HG03103 (cell line): Measurements from ENCODE around the gene FCN3.
"Not testable (repeated sequence)": the region's sequence is repeated elsewhere in the genome, so short reads cannot be mapped to it uniquely, and the experiment has no call there.

Experiments used
- ATAC-seq: cut with Tn5 transposase; IDR thresholded peaks from one replicate; pipeline ENCODE4 v1.9.1; 2021; ENCODE audit warnings: low read depth; ENCODE audit not compliant: unreplicated experiment

The FCN3 gene

DNA sequence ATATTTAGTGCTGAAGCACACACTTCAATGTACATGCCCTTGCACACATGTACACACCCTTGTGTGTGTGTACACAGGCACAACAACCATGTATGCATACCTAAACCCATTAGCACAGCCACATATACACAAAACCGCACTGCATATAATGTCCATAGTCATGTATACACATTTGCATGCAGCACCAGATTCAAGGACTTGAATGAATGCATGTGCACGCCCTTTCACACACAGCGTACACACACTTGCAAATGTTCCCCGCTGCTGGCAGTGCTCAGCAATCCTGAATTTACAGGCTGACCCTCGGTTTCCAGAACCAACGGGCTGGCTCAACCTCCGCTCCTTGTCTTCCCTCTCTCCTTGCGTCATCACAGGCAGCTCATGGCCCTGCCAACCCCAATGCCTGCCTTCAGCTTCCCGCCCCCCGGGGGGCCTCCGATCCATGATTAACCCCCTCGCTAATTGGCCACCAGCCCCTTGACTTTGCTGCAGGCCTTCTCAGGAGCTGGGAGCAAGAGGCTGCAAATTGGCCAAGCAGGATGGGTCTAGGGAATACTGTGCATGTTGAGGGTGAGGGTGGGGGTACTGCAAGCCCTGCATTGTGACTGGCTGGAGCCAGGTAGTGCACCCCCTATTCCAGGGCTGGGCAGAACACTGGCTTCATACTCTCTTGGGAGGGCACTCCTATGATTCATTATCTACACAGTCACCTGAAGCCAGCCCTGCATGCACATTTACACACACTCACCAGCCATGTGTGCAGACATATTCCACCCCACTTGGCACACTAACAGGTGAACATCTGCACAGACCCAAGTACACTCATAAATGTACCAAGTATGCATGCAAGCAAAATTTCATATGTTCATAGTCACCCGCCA is 25.7 kb upstream of the FCN3 start:
- no peak for ATAC-seq

DNA sequence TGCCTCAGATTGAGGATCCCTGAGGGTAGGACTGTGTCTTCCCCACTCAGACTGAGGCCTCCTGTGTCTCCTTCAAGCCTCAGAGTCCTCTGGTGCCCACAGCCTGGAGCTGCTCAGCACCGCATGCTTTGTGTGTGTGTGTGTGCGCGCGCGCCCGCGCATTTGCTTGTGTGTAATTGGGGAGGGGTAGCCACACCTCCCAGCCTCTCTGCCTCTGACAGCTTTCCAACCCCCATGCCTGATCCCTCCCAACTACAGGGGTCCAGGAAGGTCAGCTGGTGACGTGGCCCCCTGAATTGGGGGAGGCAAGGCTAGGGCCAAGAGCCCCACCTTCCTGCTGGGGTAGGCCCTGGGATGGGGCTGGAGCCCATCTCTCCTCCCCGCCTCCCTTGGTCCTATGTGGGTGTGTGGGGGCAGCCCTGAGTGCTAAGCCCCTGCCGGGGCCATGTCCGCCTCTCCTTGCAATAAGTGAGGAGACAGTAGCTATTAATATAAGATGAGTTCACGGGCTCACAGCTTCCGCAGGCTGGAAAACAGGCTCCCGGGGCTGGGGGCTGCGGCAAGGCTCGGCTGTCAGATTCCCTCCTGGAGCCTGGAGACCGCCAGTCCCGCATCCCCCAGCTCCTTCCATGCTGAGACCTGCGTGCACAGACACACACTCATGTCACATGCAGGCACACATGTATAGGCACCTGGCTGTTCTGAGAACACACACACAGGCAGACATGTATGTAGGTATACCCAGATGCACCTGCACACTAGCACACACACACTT is 24.8 kb upstream of the FCN3 start:
- ATAC-seq: no peak

DNA sequence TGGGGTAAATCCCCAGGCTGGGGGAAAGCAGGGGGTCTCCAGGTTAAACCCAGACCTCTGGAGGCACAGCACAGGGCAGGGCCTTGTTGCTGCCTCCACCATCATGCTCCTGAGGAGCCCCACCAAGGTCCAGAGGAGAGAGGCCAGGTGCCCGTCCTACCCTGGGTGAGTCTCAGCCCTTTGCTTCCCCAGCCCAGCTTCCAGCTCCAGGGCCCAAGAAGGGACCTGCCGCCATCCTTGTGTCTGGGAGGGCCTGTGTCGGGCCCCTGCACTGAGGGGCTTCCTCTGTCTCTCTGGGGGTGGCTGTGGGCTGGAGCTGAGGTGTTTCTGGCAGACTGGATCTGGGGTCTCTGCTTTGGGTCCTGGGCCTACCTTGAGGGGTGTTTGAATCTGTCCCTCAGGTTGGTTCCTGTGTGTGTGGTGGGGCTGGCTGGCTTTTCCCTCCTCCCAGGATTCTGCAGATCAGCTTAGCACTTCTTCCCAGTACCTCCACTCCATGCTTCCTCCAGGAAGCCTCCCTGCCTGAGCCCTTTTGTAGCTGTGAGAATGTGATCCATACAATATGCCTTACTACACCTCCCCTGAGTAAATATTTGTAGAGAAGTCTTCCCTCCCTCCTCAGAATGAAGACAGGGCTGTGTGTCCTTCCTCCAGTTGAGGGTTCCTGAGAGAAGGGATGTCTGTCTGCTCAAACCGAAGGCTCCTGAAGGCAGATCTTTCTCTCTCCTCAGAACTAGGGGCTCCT is 24.0 kb upstream of the FCN3 start:
- no peak for ATAC-seq

GRCh38 chr1:27397749-27398148 is 23.1 kb upstream of the FCN3 start:
- no peak for ATAC-seq

GRCh38 chr1:27397110-27397509 is 22.5 kb upstream of the FCN3 start:
- ATAC-seq: no peak

- no peak for ATAC-seq
Observed at GRCh38 chr1:27395441-27396195, 21.0 kb upstream of the FCN3 start.

GRCh38 chr1:27394925-27395324 is 20.3 kb upstream of the FCN3 start:
- no peak for ATAC-seq

- ATAC-seq: no peak
Observed at GRCh38 chr1:27394282-27394658, 19.6 kb upstream of the FCN3 start.

GRCh38 chr1:27393641-27394281 is 19.1 kb upstream of the FCN3 start:
- no peak for ATAC-seq

DNA sequence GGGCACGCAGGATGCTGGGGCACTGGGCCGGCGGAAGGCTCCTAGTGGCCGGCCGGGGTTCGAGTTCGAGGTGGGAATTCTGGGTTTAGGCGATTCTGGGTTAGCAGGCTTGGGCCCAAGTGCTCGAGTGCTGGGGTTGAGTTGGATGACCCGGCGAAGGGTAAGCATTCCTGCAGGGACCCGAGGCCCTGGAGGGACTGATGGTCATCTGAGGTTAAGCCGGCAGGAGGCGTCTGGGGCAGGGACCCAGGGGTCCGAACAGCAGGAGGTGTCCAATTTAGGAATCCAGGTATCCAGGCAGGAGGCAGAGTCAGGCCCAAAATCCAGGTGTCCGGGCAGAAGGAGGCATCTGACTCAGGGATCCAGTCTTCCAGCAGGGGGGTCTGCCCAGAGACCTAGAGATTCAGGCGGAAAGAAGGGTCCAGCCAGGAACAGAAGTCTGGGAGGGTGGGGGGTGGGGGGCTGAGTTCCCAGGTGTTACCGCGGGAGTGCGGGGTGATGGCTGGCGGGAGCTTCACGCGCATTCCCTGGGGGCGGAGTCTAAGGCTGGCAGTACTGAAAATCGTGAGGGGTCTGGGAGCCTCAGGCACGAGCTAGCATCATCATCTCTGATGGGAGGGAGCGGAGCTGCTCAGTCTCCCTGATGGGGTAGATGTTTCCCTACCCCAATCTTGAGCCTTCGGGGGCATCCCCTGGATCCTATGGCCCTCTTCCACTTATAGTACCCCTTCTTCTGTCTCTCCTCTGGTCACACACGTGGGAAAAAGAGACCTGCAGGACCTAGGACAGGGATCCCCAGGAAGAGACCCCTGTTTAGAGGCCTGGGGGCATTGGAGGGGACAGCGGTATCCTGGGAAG is 18.4 kb upstream of the FCN3 start:
- no peak for ATAC-seq

DNA sequence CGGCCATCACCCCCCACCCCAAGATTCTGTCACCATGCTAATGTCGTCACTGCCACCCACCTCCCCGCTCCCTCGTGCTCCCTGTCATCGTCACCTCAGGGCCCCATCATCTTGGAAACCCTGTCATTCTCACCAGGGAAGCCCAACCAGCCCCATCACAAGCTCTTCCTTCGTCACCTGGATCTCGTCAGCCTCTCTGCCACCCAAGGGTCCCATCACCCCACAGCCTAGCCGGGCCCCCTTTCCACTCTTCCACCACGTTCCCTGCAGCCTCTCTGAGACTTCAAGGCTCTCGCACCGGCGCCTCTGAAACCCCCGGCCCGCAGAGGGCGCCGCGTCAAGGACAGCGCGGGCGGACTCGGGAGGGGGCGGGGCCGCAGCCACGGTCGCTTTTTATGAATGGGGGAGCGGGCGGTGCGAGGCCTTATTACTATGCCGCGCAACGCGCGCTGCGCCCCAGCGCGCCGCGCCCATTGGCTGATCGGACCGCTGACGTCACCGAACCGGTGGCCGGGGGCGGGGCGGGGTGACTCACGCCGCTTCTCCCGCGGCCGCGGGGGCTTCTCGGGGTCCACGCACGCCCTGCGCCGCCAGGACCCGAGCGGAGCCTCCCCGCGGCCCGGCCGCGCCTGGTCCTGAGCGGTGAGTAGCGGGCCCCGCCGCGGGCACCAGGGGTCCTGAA is 17.6 kb upstream of the FCN3 start, which contains the start of gene GPR3:
GPR3 (plus strand) TSS at position 527 of the 682 bp plus-strand sequence. CDS start 1,177 bp downstream, outside the sequence.
- peak; percentile 62 for ATAC-seq

DNA sequence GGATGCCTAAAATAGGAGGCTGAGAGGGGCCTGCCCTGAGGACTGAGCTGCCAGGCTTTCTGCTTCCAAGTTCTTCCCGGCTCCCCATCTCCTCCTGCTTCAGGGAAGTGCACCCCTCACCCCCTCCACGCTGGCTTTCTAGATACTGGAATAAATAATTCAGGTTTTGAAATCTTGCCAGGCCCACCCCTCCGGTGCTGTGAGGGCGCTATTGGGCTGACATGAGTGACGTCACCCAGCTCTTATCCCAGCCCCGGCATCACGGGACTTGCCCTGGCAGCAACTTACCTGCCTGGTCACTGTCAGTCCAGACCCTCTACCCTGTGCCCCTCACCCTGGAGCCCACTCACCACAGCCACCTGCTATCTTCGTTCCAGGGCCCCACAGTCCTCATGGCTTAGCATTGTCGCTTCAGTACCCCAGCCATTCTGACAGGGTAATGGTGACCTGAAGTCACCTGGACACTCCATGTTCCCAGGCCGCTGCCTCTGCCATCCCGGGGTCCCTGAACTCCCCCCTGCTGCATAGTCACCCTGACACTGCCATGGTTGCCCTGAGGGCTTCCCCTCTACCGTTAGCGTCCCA is 17.0 kb upstream of the FCN3 start:
- ATAC-seq: no peak

- ATAC-seq: no peak
Observed at GRCh38 chr1:27388337-27389005, 13.8 kb upstream of the FCN3 start.

- not testable (repeated sequence) for ATAC-seq
Observed at GRCh38 chr1:27384797-27385196, 10.2 kb upstream of the FCN3 start.

GRCh38 chr1:27383661-27384060 is 9.0 kb upstream of the FCN3 start:
- no peak for ATAC-seq

- no peak for ATAC-seq
Observed at GRCh38 chr1:27383039-27383605, 8.5 kb upstream of the FCN3 start, which contains the start of gene CD164L2. Gene CD164L2, minus strand, starts transcription at chr1:27383333. Its CDS starts 94 bp downstream, at chr1:27383239.
